Adrenal gland (tissue), 5 donors: ENCODE measurements around the gene WDR48.

Source experiments
- CTCF ChIP-seq, 6 experiments: fragments of 450-650 bp in 4 of 6; fragments of 200-600 bp in 2 of 6; sonication (generic) in 1 of 6; IDR thresholded peaks; 1 replicate in 5 of 6; 2 replicates in 1 of 6; pipeline versions ENCODE4 v1.5.1 to v1.8.0; 2016 to 2021; ENCODE audit warnings: antibody characterized with exemption in 6 of 6, mild to moderate bottlenecking in 2 of 6, moderate library complexity in 1 of 6
- POLR2A ChIP-seq, 2 donors: fragments of 450-650 bp; IDR thresholded peaks; one replicate each; pipeline ENCODE4 v1.6.1; 2017; ENCODE audit warnings: antibody characterized with exemption in 2 of 2, mild to moderate bottlenecking in 2 of 2, moderate library complexity in 1 of 2
- donor health status: DM: no; HTN: no; CAD: no.

DNA sequence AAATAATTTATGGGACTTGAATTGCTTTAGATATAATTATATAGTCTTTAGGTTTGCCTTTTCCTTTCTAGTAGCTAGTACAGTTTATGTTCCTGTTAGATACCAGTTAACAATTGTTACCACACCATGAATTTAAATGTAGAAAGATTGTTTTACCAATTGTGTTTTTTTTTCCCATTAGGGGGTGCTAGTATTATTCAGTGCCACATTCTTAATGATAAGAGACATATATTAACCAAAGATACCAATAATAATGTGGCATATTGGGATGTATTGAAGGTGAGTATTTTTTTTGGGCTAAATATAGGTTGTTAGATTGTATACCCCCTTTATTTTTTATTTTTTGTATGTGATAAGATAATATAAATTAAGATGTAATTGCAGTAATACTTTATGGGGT, 27.7 kb downstream of the WDR48 start:
- TF ChIP-seq CTCF (IDR thresholded peaks at IDR 0.05) (no peak), POLR2A (IDR thresholded peaks at IDR 0.05) (no peak)
